HL-60/S4 treated with phorbol 12-myristate 13-acetate at 8.2 ng/mL for 4 days and 3 days (cell line): ENCODE measurements around the gene SLC13A2.
"Not testable (repeated sequence)": the region's sequence is repeated elsewhere in the genome, so short reads cannot be mapped to it uniquely, and the experiment has no call there.

ENCODE experiments used
- in situ Hi-C: fragments of 300-500 bp; cut with MboI; formaldehyde crosslinking; loops from 2 replicates; pipeline ENCODE4 v1.15.0; 2022; ENCODE audit warnings: low sequenced_read_pairs

SLC13A2 gene

GRCh38 chr17:28513476-28513875 is 40.0 kb downstream of the SLC13A2 start:
- in situ Hi-C loops: no loop called here

GRCh38 chr17:28514561-28515002 is 41.1 kb downstream of the SLC13A2 start:
- in situ Hi-C loops: no loop called here

GRCh38 chr17:28515518-28515917 is 42.1 kb downstream of the SLC13A2 start:
- in situ Hi-C loops: no loop called here

- in situ Hi-C loops: no loop called here
These were observed 44.7 kb downstream of the SLC13A2 start for GRCh38 chr17:28518132-28518531.

GRCh38 chr17:28518578-28518977 is 45.1 kb downstream of the SLC13A2 start:
- in situ Hi-C loops: no loop called here

GRCh38 chr17:28519236-28519635 is 45.8 kb downstream of the SLC13A2 start:
- in situ Hi-C loops: no loop called here

GRCh38 chr17:28520687-28521086 is 47.2 kb downstream of the SLC13A2 start:
- in situ Hi-C loops: no loop called here

- in situ Hi-C loops: no loop called here
These were observed 48.1 kb downstream of the SLC13A2 start for GRCh38 chr17:28521311-28522085.

GRCh38 chr17:28522281-28522680 is 48.8 kb downstream of the SLC13A2 start:
- in situ Hi-C loops: not testable (repeated sequence)

GRCh38 chr17:28523186-28523585 is 49.7 kb downstream of the SLC13A2 start:
- in situ Hi-C loops: no loop called here

- in situ Hi-C loops: no loop called here
These were observed 50.4 kb downstream of the SLC13A2 start for GRCh38 chr17:28523876-28524275.

- in situ Hi-C loops: no loop called here
These were observed 51.3 kb downstream of the SLC13A2 start for GRCh38 chr17:28524476-28525424.

GRCh38 chr17:28526381-28526780 is 52.9 kb downstream of the SLC13A2 start:
- in situ Hi-C loops: no loop called here

- in situ Hi-C loops: no loop called here
These were observed 53.8 kb downstream of the SLC13A2 start for GRCh38 chr17:28527181-28527681.

- in situ Hi-C loops: no loop called here
These were observed 54.4 kb downstream of the SLC13A2 start for GRCh38 chr17:28527859-28528258.

- in situ Hi-C loops: no loop called here
These were observed 55.0 kb downstream of the SLC13A2 start for GRCh38 chr17:28528327-28529012.

GRCh38 chr17:28529013-28529400 is 55.6 kb downstream of the SLC13A2 start:
- in situ Hi-C loops: no loop called here

- in situ Hi-C loops: no loop called here
These were observed 56.8 kb downstream of the SLC13A2 start for GRCh38 chr17:28530250-28530649.

- in situ Hi-C loops: no loop called here
These were observed 57.5 kb downstream of the SLC13A2 start for GRCh38 chr17:28530926-28531325.

GRCh38 chr17:28532050-28532960 is 58.9 kb downstream of the SLC13A2 start:
- in situ Hi-C loops: no loop called here
